Ishikawa (cell line): Measurements from ENCODE around the gene SBK3.
A peak's percentile ranks its signal among the peaks of the same experiment; 100 is the strongest.

Experiments used
- CEBPB ChIP-seq: IDR thresholded peaks from 2 replicates; pipeline ENCODE4 v1.6.1; 2012
- CREB1 ChIP-seq: IDR thresholded peaks from 2 replicates; pipeline ENCODE4 v1.6.1; 2012; ENCODE audit warnings: low read depth
- EGR1 ChIP-seq: IDR thresholded peaks from 2 replicates; pipeline ENCODE4 v1.6.1; 2012
- EP300 ChIP-seq: IDR thresholded peaks from 2 replicates; pipeline ENCODE4 v1.6.1; 2012; ENCODE audit warnings: borderline replicate concordance
- FOXM1 ChIP-seq: IDR thresholded peaks from 2 replicates; pipeline ENCODE4 v1.6.1; 2012; ENCODE audit warnings: low read depth, borderline replicate concordance
- MAX ChIP-seq: IDR thresholded peaks from 2 replicates; pipeline ENCODE4 v1.6.1; 2012
- NFIC ChIP-seq: IDR thresholded peaks from 2 replicates; pipeline ENCODE4 v1.6.1; 2012
- RAD21 ChIP-seq: IDR thresholded peaks from 2 replicates; pipeline ENCODE4 v1.6.1; 2012; ENCODE audit warnings: low read depth
- TAF1 ChIP-seq: IDR thresholded peaks from 2 replicates; pipeline ENCODE4 v1.6.1; 2012; ENCODE audit warnings: low read depth, mild to moderate bottlenecking
- TCF12 ChIP-seq: IDR thresholded peaks from 2 replicates; pipeline ENCODE4 v1.6.1; 2012; ENCODE audit warnings: low read depth
- TEAD4 ChIP-seq: IDR thresholded peaks from 2 replicates; pipeline ENCODE4 v1.6.1; 2012
- USF1 ChIP-seq: IDR thresholded peaks from 2 replicates; pipeline ENCODE4 v1.6.1; 2012
- YY1 ChIP-seq: IDR thresholded peaks from 2 replicates; pipeline ENCODE4 v1.6.1; 2012; ENCODE audit warnings: low read depth
- ZBTB7A ChIP-seq: IDR thresholded peaks from 2 replicates; pipeline ENCODE4 v1.6.1; 2012; ENCODE audit warnings: low read depth
- TF ChIP-seq, protein P1 (sequence below): IDR thresholded peaks from 2 replicates; pipeline ENCODE4 v1.6.1; 2012; ENCODE audit warnings: low read depth, mild to moderate bottlenecking

The SBK3 gene

GRCh38 chr19:55552620-55553019 lies 7.3 kb upstream of the SBK3 start:
- no peak for TF ChIP-seq FOXM1
- no peak for TF ChIP-seq TAF1

GRCh38 chr19:55552206-55552605 lies 6.9 kb upstream of the SBK3 start:
- TF ChIP-seq TCF12 (no peak), USF1 (no peak), TEAD4 (no peak), CREB1 (no peak), MAX (no peak), FOXM1 (no peak), TAF1 (no peak), YY1 (no peak), CEBPB (no peak), ZBTB7A (no peak), EGR1 (no peak), RAD21 (no peak), NFIC (no peak), EP300 (no peak)
- TF ChIP-seq, protein P1, sequence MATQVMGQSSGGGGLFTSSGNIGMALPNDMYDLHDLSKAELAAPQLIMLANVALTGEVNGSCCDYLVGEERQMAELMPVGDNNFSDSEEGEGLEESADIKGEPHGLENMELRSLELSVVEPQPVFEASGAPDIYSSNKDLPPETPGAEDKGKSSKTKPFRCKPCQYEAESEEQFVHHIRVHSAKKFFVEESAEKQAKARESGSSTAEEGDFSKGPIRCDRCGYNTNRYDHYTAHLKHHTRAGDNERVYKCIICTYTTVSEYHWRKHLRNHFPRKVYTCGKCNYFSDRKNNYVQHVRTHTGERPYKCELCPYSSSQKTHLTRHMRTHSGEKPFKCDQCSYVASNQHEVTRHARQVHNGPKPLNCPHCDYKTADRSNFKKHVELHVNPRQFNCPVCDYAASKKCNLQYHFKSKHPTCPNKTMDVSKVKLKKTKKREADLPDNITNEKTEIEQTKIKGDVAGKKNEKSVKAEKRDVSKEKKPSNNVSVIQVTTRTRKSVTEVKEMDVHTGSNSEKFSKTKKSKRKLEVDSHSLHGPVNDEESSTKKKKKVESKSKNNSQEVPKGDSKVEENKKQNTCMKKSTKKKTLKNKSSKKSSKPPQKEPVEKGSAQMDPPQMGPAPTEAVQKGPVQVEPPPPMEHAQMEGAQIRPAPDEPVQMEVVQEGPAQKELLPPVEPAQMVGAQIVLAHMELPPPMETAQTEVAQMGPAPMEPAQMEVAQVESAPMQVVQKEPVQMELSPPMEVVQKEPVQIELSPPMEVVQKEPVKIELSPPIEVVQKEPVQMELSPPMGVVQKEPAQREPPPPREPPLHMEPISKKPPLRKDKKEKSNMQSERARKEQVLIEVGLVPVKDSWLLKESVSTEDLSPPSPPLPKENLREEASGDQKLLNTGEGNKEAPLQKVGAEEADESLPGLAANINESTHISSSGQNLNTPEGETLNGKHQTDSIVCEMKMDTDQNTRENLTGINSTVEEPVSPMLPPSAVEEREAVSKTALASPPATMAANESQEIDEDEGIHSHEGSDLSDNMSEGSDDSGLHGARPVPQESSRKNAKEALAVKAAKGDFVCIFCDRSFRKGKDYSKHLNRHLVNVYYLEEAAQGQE, result no peak

DNA sequence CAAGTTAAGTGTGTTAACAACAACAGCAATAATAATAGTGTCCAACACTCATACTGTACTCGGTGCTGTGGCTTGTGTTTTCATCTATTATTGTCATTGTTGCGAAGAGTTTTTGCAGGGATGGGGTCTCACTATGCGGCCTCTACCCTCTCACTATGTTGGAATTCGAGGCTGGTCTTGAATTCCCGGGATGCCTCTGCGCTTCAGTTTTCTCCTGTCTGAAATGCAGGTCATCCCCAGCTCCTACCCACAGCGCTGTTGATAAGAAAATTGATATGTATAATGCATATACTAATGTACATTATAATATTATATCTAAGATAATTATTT lies 4.9 kb upstream of the SBK3 start:
- TF ChIP-seq, protein P1, result no peak
- TF ChIP-seq CEBPB (no peak), TEAD4 (no peak), TCF12 (no peak), FOXM1 (no peak), MAX (no peak), EP300 (no peak), USF1 (no peak), YY1 (no peak), RAD21 (no peak)

- TF ChIP-seq RAD21, result no peak
- TF ChIP-seq TCF12, result 0 out of 2 replicates have a peak, but pooled peaks have one; percentile 10
- peak; percentile 51; the same call in 1 of the 2 replicates for TF ChIP-seq TEAD4
- TF ChIP-seq MAX, result 0 out of 2 replicates have a peak, but pooled peaks have one; percentile 6
- TF ChIP-seq EP300, result no peak
- no peak for TF ChIP-seq FOXM1
- TF ChIP-seq, protein P1, result no peak
- TF ChIP-seq CREB1, result no peak
Observed at GRCh38 chr19:55549500-55550320, 4.4 kb upstream of the SBK3 start.
